Measurements from ENCODE around the gene NAA16.

- TF ChIP-seq POLR2AphosphoS5 (IDR thresholded peaks at IDR 0.05; ENCODE audit: low read depth) (no peak), CTCF (IDR thresholded peaks at IDR 0.05; ENCODE audit: insufficient read depth, low read length) (no peak), REST (IDR thresholded peaks at IDR 0.05; ENCODE audit: insufficient replicate concordance, low read depth) (no peak), GABPA (IDR thresholded peaks at IDR 0.05; ENCODE audit: low read depth) (no peak), SPI1 (IDR thresholded peaks at IDR 0.05; ENCODE audit: borderline replicate concordance, low read depth) (no peak)
Observed at GRCh38 chr13:41416276-41416675, 105.2 kb downstream of the NAA16 start.
